MM.1S (cell line): ENCODE data around the gene DZANK1.
A peak's percentile ranks its signal among the peaks of the same experiment; 100 is the strongest.

ENCODE experiments used
- DNase-seq: peaks from one replicate; pipeline ENCODE4 v3.0.0-alpha.2; 2015
- H2AFZ ChIP-seq: fragments of 300-600 bp; sonication (generic); 2 replicates; pipeline ENCODE4 v1.6.0; 2016; ENCODE audit warnings: antibody characterized with exemption, low read length
- H3F3A ChIP-seq: fragments of 300-600 bp; sonication (generic); 2 replicates; pipeline ENCODE4 v1.6.1; 2016; ENCODE audit warnings: mild to moderate bottlenecking, antibody characterized with exemption, low read length, moderate library complexity, mixed read lengths; ENCODE audit not compliant: insufficient read depth
- H3K27ac ChIP-seq: fragments of 300-600 bp; sonication (generic); 2 replicates; pipeline ENCODE4 v1.5.1; 2016; ENCODE audit warnings: mild to moderate bottlenecking, low read length
- H3K27me3 ChIP-seq: fragments of 300-600 bp; sonication (generic); replicated peaks from 2 replicates; pipeline ENCODE4 v1.6.0; 2016; ENCODE audit warnings: low read length; ENCODE audit not compliant: insufficient read depth
- H3K36me3 ChIP-seq: fragments of 300-600 bp; sonication (generic); replicated peaks from 2 replicates; pipeline ENCODE4 v1.6.1; 2016; ENCODE audit warnings: mild to moderate bottlenecking, low read length, mixed read lengths; ENCODE audit not compliant: insufficient read depth
- H3K4me1 ChIP-seq: fragments of 300-600 bp; sonication (generic); 2 replicates; pipeline ENCODE4 v1.6.1; 2016; ENCODE audit warnings: low read length, mixed read lengths
- H3K4me2 ChIP-seq: fragments of 300-600 bp; sonication (generic); 2 replicates; pipeline ENCODE4 v1.6.0; 2016; ENCODE audit warnings: low read depth, low read length
- H3K4me3 ChIP-seq: fragments of 300-600 bp; sonication (generic); 2 replicates; pipeline ENCODE4 v1.5.1; 2016; ENCODE audit warnings: low read length, mixed read lengths
- H3K79me2 ChIP-seq: fragments of 300-600 bp; sonication (generic); 2 replicates; pipeline ENCODE4 v1.6.1; 2016; ENCODE audit warnings: mixed run types, low read length, mixed read lengths
- H3K9ac ChIP-seq: fragments of 300-600 bp; sonication (generic); 2 replicates; pipeline ENCODE4 v1.6.1; 2016; ENCODE audit warnings: low read length, mixed read lengths
- H3K9me2 ChIP-seq: fragments of 300-600 bp; sonication (generic); replicated peaks from 2 replicates; pipeline ENCODE4 v1.6.1; 2016; ENCODE audit warnings: mild to moderate bottlenecking, low read length, mixed read lengths; ENCODE audit not compliant: insufficient read depth
- H3K9me3 ChIP-seq: fragments of 300-600 bp; sonication (generic); replicated peaks from 2 replicates; pipeline ENCODE4 v1.6.1; 2016; ENCODE audit warnings: mild to moderate bottlenecking, low read length, mixed read lengths; ENCODE audit not compliant: insufficient read depth
- H4K20me1 ChIP-seq: fragments of 300-600 bp; sonication (generic); 2 replicates; pipeline ENCODE4 v1.6.1; 2016; ENCODE audit warnings: mild to moderate bottlenecking, low read length, moderate library complexity, mixed read lengths; ENCODE audit not compliant: insufficient read depth
- CTCF ChIP-seq: fragments of 300-600 bp; sonication (generic); IDR thresholded peaks from 2 replicates; pipeline ENCODE4 v1.5.1; 2016; ENCODE audit warnings: antibody characterized with exemption, low read length, mixed read lengths
- EZH2 ChIP-seq: fragments of 300-600 bp; sonication (generic); optimal IDR thresholded peaks from 2 replicates; pipeline ENCODE3; 2017; ENCODE audit warnings: low read depth, mild to moderate bottlenecking, antibody characterized with exemption, low read length, mixed read lengths
- EZH2phosphoT487 ChIP-seq: fragments of 300-600 bp; sonication (generic); IDR thresholded peaks from 2 replicates; pipeline ENCODE4 v1.6.1; 2018; ENCODE audit warnings: antibody characterized with exemption, low read length

DZANK1 gene

GRCh38 chr20:18362916-18363315 lies 103.9 kb downstream of the DZANK1 start:
- Histone ChIP-seq H4K20me1 (no peaks in the 10 kb centered on the region), H3K36me3 (no peaks in the 10 kb centered on the region), H3K9ac (no peak overlapping the region), H3K4me2 (no peak overlapping the region), H3K79me2 (no peaks in the 10 kb centered on the region), H3K27ac (no peak overlapping the region), H3K4me1 (peaks cover 11% of the 10 kb centered on the region), H3F3A (no peaks in the 10 kb centered on the region), H3K9me2 (no peaks in the 10 kb centered on the region), H3K27me3 (no peaks in the 10 kb centered on the region), H2AFZ (no peak overlapping the region), H3K4me3 (no peak overlapping the region), H3K9me3 (no peaks in the 10 kb centered on the region)
- DNase-seq = no peak
- TF ChIP-seq EZH2phosphoT487 = no peak
- TF ChIP-seq EZH2 = no peak
- TF ChIP-seq CTCF = no peak

GRCh38 chr20:18361678-18362077 lies 105.2 kb downstream of the DZANK1 start:
- H3K4me1 ChIP-seq = peaks cover 11% of the 10 kb centered on the region
- H3F3A ChIP-seq = no peaks in the 10 kb centered on the region
- no peak overlapping the region for H3K4me2 ChIP-seq
- no peak overlapping the region for H3K9ac ChIP-seq
- H3K36me3 ChIP-seq = no peaks in the 10 kb centered on the region
- no peaks in the 10 kb centered on the region for H3K27me3 ChIP-seq
- H3K9me3 ChIP-seq = no peaks in the 10 kb centered on the region
- DNase-seq = no peak
- H3K9me2 ChIP-seq = no peaks in the 10 kb centered on the region
- no peaks in the 10 kb centered on the region for H3K79me2 ChIP-seq
- no peak overlapping the region for H2AFZ ChIP-seq
- H3K4me3 ChIP-seq = no peak overlapping the region
- H4K20me1 ChIP-seq = no peaks in the 10 kb centered on the region
- no peak overlapping the region for H3K27ac ChIP-seq
- no peak for TF ChIP-seq EZH2phosphoT487
- TF ChIP-seq EZH2 = no peak
- TF ChIP-seq CTCF = no peak

- no peak for TF ChIP-seq EZH2phosphoT487
- no peak for TF ChIP-seq CTCF
- no peak for TF ChIP-seq EZH2
- Histone ChIP-seq H3K4me1 (peaks cover 11% of the 10 kb centered on the region), H3K9ac (no peak overlapping the region), H3K9me2 (no peaks in the 10 kb centered on the region), H3K27ac (no peak overlapping the region), H3K4me2 (0 out of 2 replicates have a peak overlapping the region, but pooled peaks have one; percentile 12), H4K20me1 (no peaks in the 10 kb centered on the region), H3F3A (no peaks in the 10 kb centered on the region), H3K9me3 (no peaks in the 10 kb centered on the region), H3K36me3 (no peaks in the 10 kb centered on the region), H3K4me3 (no peak overlapping the region), H2AFZ (peak overlapping the region; percentile 48), H3K79me2 (no peaks in the 10 kb centered on the region), H3K27me3 (no peaks in the 10 kb centered on the region)
- DNase-seq = peak; percentile 79
Observed at GRCh38 chr20:18360635-18361034, 106.2 kb downstream of the DZANK1 start.
